HCT116 (cell line): ENCODE results near the gene SKAP1.

Experiments used
- CEBPB ChIP-seq: IDR thresholded peaks from 2 replicates; pipeline ENCODE4 v1.6.1; 2012; ENCODE audit warnings: low read depth
- CTCF ChIP-seq, 3 experiments: fragments of 200-600 bp in 1 of 3; sonication (generic) in 1 of 3; IDR thresholded peaks in 2 of 3; conservative IDR thresholded peaks in 1 of 3; 2 replicates each; pipeline ENCODE4 v1.5.1; 2012 to 2017; ENCODE audit warnings: low read depth in 2 of 3, low read length in 2 of 3, antibody characterized with exemption in 1 of 3, borderline replicate concordance in 1 of 3, control low read depth in 1 of 3, mild to moderate bottlenecking in 1 of 3, mixed read lengths in 1 of 3, mixed run types in 1 of 3, moderate library complexity in 1 of 3; ENCODE audit not compliant: insufficient read depth in 1 of 3
- EZH2 ChIP-seq: fragments of 200-600 bp; sonication (generic); IDR thresholded peaks from 2 replicates; pipeline ENCODE4 v1.6.1; 2017; ENCODE audit warnings: antibody characterized with exemption, mixed run types
- FOSL1 ChIP-seq: IDR thresholded peaks from 2 replicates; pipeline ENCODE4 v1.6.1; 2012; ENCODE audit warnings: low read depth
- POLR2A ChIP-seq: IDR thresholded peaks from 2 replicates; pipeline ENCODE4 v1.7.0; 2011; ENCODE audit warnings: borderline replicate concordance; ENCODE audit not compliant: insufficient read depth, insufficient read length; ENCODE audit errors: extremely low read depth
- POLR2AphosphoS5 ChIP-seq: IDR thresholded peaks from 2 replicates; pipeline ENCODE4 v1.6.1; 2011; ENCODE audit warnings: mild to moderate bottlenecking, low read depth, low read length, moderate library complexity
- SRF ChIP-seq: IDR thresholded peaks from 2 replicates; pipeline ENCODE4 v1.6.1; 2012; ENCODE audit warnings: low read depth
- TF ChIP-seq, protein P1 (sequence below): IDR thresholded peaks from 2 replicates; pipeline ENCODE4 v1.6.1; 2012; ENCODE audit warnings: low read depth

GRCh38 chr17:48143629-48144028 is 286.4 kb downstream of the SKAP1 start:
- TF ChIP-seq, protein P1, sequence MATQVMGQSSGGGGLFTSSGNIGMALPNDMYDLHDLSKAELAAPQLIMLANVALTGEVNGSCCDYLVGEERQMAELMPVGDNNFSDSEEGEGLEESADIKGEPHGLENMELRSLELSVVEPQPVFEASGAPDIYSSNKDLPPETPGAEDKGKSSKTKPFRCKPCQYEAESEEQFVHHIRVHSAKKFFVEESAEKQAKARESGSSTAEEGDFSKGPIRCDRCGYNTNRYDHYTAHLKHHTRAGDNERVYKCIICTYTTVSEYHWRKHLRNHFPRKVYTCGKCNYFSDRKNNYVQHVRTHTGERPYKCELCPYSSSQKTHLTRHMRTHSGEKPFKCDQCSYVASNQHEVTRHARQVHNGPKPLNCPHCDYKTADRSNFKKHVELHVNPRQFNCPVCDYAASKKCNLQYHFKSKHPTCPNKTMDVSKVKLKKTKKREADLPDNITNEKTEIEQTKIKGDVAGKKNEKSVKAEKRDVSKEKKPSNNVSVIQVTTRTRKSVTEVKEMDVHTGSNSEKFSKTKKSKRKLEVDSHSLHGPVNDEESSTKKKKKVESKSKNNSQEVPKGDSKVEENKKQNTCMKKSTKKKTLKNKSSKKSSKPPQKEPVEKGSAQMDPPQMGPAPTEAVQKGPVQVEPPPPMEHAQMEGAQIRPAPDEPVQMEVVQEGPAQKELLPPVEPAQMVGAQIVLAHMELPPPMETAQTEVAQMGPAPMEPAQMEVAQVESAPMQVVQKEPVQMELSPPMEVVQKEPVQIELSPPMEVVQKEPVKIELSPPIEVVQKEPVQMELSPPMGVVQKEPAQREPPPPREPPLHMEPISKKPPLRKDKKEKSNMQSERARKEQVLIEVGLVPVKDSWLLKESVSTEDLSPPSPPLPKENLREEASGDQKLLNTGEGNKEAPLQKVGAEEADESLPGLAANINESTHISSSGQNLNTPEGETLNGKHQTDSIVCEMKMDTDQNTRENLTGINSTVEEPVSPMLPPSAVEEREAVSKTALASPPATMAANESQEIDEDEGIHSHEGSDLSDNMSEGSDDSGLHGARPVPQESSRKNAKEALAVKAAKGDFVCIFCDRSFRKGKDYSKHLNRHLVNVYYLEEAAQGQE, result no peak
- TF ChIP-seq CTCF (IDR thresholded peaks at IDR 0.05 in 2 of 3, conservative IDR thresholded peaks at IDR 0.05 in 1 of 3; ENCODE audit: borderline replicate concordance in 1 of 3, insufficient read depth in 1 of 3, low read depth in 2 of 3, low read length in 2 of 3), result no peak
- TF ChIP-seq EZH2, result no peak
- TF ChIP-seq FOSL1, result no peak
- no peak for TF ChIP-seq POLR2A
- TF ChIP-seq SRF, result no peak
- no peak for TF ChIP-seq CEBPB
- TF ChIP-seq POLR2AphosphoS5, result no peak
